ENCODE results near the gene CLASP2. TPM values are rescaled to one million over a fixed set of nuclear protein-coding genes. Genes with fewer than 3 reads are reported as not detected.
"Not testable (repeated sequence)": the region's sequence is repeated elsewhere in the genome, so short reads cannot be mapped to it uniquely, and the experiment has no call there.

Gene CLASP2
- total RNA-seq, 1 donor from 2014 or later = 81.6 TPM

GRCh38 chr3:33543601-33544000 lies 174.5 kb downstream of the CLASP2 start:
- DNase-seq (ENCODE audit: low read depth) = no peak

- DNase-seq (ENCODE audit: low read depth) = peak; percentile 40
These were observed 176.1 kb downstream of the CLASP2 start for GRCh38 chr3:33541918-33542317.

GRCh38 chr3:33538678-33539339 lies 179.2 kb downstream of the CLASP2 start:
- DNase-seq (ENCODE audit: low read depth) = no peak

GRCh38 chr3:33537133-33537532 lies 180.9 kb downstream of the CLASP2 start:
- DNase-seq (ENCODE audit: low read depth) = no peak

- DNase-seq (ENCODE audit: low read depth) = no peak
These were observed 191.3 kb downstream of the CLASP2 start for GRCh38 chr3:33526787-33527186.

GRCh38 chr3:33525232-33525631 lies 192.8 kb downstream of the CLASP2 start:
- no peak for DNase-seq (ENCODE audit: low read depth)

- no peak for DNase-seq (ENCODE audit: low read depth)
These were observed 194.9 kb downstream of the CLASP2 start for GRCh38 chr3:33523093-33523667.

- DNase-seq (ENCODE audit: low read depth) = no peak
These were observed 196.3 kb downstream of the CLASP2 start for GRCh38 chr3:33521736-33522135.

GRCh38 chr3:33513262-33513863 lies 204.7 kb downstream of the CLASP2 start:
- DNase-seq (ENCODE audit: low read depth) = no peak

GRCh38 chr3:33505027-33505426 lies 213.0 kb downstream of the CLASP2 start:
- DNase-seq (ENCODE audit: low read depth) = no peak

GRCh38 chr3:33496449-33496848 lies 221.6 kb downstream of the CLASP2 start:
- no peak for DNase-seq (ENCODE audit: low read depth)

GRCh38 chr3:33491721-33492120 lies 226.3 kb downstream of the CLASP2 start:
- no peak for DNase-seq (ENCODE audit: low read depth)

- peak; percentile 28 for DNase-seq (ENCODE audit: low read depth)
These were observed 227.3 kb downstream of the CLASP2 start for GRCh38 chr3:33490641-33491241.

GRCh38 chr3:33488683-33489082 lies 229.4 kb downstream of the CLASP2 start:
- no peak for DNase-seq (ENCODE audit: low read depth)

GRCh38 chr3:33488246-33488645 lies 229.8 kb downstream of the CLASP2 start:
- DNase-seq (ENCODE audit: low read depth) = no peak

- DNase-seq (ENCODE audit: low read depth) = no peak
These were observed 235.9 kb downstream of the CLASP2 start for GRCh38 chr3:33482111-33482521.

- DNase-seq (ENCODE audit: low read depth) = no peak
These were observed 243.2 kb downstream of the CLASP2 start for GRCh38 chr3:33474896-33475295.

- DNase-seq (ENCODE audit: low read depth) = no peak
These were observed 244.2 kb downstream of the CLASP2 start for GRCh38 chr3:33473813-33474212.

GRCh38 chr3:33467786-33468185 lies 250.3 kb downstream of the CLASP2 start:
- no peak for DNase-seq (ENCODE audit: low read depth)

GRCh38 chr3:33461097-33461496 lies 257.0 kb downstream of the CLASP2 start:
- no peak for DNase-seq (ENCODE audit: low read depth)

- not testable (repeated sequence) for DNase-seq (ENCODE audit: low read depth)
These were observed 258.5 kb downstream of the CLASP2 start for GRCh38 chr3:33459577-33459976.

- DNase-seq (ENCODE audit: low read depth) = no peak
These were observed 259.6 kb downstream of the CLASP2 start for GRCh38 chr3:33458446-33458845.

- no peak for DNase-seq (ENCODE audit: low read depth)
These were observed 261.3 kb downstream of the CLASP2 start for GRCh38 chr3:33456756-33457155.

All from renal cortical epithelial cell (primary cell).